PC-9 (cell line): ENCODE data around the gene NCAM2.

Experiments used
- EZH2 ChIP-seq: fragments of 200-600 bp; sonication (generic); IDR thresholded peaks from 2 replicates; pipeline ENCODE4 v1.8.0; 2017; ENCODE audit warnings: antibody characterized with exemption, low read depth
- TF ChIP-seq, protein P1 (sequence below): fragments of 200-600 bp; sonication (generic); conservative IDR thresholded peaks from 2 replicates; pipeline ENCODE4 v1.6.1; 2017; ENCODE audit warnings: mixed run types, antibody characterized with exemption, mild to moderate bottlenecking, moderate library complexity

DNA sequence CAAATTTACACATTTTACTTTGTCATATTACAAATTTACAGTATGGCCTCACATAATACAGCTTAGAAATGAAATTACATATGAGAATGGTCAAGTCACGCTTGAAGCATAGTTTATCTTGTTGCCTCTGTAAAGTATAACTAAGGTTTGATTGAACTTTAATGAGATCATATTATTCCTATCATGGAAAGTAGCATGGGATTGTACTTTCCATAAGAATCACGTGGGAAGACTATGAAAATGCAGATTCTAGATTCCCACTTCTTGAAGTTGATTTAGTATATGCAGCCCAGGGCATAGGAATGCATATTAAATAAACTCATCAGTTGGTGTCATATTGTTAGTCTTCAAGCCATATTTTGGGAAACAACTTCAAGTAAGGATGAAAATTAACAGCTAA is 342.8 kb downstream of the NCAM2 start:
- TF ChIP-seq, protein P1, sequence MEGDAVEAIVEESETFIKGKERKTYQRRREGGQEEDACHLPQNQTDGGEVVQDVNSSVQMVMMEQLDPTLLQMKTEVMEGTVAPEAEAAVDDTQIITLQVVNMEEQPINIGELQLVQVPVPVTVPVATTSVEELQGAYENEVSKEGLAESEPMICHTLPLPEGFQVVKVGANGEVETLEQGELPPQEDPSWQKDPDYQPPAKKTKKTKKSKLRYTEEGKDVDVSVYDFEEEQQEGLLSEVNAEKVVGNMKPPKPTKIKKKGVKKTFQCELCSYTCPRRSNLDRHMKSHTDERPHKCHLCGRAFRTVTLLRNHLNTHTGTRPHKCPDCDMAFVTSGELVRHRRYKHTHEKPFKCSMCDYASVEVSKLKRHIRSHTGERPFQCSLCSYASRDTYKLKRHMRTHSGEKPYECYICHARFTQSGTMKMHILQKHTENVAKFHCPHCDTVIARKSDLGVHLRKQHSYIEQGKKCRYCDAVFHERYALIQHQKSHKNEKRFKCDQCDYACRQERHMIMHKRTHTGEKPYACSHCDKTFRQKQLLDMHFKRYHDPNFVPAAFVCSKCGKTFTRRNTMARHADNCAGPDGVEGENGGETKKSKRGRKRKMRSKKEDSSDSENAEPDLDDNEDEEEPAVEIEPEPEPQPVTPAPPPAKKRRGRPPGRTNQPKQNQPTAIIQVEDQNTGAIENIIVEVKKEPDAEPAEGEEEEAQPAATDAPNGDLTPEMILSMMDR, result no peak
- no peak for TF ChIP-seq EZH2
